Stimulated activated CD4-positive, alpha-beta T cell treated with anti-CD3 and anti-CD28 coated beads, Interleukin-12 subunit alpha, Interleukin-12 subunit beta, amount 100 ng/mL, for 48 hours (primary cell): ENCODE results near the gene PTPRN2.

Source experiments
- DNase-seq, 3 donors: peaks; one replicate each; pipeline ENCODE4 v3.0.0-alpha.2; 2020; ENCODE audit warnings: low read depth in 2 of 3, low spot score in 1 of 3

The PTPRN2 gene

GRCh38 chr7:157719008-157719682, 868.5 kb downstream of the PTPRN2 start:
- no peak for DNase-seq

DNA sequence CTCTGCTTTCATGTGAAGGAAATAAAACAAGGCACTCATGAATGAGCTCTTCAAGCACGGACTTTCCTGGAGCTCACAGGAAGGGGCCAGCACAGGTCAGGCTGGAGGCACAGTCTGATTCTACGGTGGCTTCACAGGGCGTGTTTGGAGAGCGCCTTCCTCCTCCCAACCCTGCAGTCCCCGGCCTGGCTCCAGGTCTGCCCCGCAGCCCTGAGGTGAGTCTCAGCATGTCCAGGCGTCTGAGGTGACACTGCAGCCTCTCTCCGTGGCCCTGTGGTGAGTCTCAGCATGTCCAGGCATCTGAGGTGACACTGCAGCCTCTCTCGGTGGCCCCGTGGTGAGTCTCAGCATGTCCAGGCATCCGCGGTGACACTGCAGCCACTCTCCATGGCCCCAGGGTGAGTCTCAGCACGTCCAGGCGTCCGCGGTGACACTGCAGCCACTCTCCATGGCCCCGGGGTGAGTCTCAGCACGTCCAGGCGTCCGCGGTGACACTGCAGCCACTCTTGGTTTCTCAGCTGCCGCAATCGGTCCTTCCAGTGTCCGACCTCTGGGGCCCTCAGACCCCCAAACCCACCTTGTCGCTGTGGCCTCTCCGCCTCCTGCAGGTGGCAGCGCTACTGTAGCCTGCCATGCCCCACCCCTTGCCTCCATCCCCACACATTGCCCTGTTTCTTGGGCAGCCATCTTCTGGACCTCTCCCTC, 869.2 kb downstream of the PTPRN2 start:
- no peak for DNase-seq

- no peak for DNase-seq
Observed at GRCh38 chr7:157717211-157718174, 870.1 kb downstream of the PTPRN2 start.

DNA sequence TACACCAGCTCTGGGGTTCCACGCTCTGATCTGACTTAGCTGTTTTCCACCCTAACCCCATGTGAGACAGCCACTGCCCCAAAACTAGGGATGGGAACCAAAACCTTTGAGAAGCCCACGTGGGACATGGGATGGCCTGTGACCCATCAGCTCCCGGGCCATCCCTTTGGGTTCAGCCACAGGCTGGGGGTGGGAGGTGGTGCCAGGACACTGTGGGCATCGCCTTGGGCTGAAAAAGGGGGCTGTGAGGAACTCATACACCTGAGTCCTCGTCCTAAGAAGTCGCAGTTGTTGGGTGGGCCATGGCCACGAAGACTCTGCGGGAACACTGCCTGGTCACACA, 871.7 kb downstream of the PTPRN2 start:
- DNase-seq: no peak

DNA sequence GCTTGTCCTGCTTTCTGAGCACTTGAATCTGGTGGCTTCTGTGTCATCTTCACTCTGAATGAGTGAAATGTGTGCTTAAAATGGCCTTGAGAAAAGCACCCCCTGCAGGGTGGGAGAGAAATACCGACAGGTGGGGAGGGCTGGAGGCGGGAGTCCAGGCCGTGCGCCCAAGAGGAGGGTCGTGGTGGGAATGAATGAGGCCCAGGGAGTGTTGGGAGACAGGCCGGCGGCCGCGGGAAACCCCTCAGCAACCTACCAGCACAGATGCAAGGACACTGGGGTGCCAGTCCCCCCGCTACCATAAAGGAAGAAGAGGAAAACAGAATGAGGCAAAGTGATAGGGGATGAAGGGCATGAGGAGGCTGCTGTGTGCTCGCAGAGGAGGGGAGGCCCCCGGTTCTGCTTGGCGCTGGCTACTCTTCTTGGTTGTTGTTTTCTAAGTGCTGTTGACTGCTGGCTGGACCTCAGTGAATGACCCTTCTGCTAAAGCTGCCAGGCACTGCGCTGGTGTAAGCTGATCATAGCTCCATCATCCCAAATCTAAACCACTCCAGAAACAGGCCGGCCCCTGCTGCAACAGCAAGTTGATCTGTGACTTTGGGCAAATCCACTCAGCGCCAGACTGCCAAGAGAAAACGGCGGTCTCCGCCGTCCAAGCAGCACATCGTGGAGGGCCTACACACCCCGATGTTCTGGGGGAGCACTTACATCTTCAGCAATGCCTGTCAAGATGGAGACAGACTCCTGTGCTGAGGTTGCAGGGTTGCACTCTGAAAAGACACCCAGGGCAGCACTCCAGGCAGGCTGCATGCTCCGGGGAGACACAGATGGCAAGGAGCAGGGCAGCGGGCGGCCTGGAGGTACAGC, 872.3 kb downstream of the PTPRN2 start:
- DNase-seq: no peak

GRCh38 chr7:157714166-157715070, 873.2 kb downstream of the PTPRN2 start:
- no peak for DNase-seq

DNA sequence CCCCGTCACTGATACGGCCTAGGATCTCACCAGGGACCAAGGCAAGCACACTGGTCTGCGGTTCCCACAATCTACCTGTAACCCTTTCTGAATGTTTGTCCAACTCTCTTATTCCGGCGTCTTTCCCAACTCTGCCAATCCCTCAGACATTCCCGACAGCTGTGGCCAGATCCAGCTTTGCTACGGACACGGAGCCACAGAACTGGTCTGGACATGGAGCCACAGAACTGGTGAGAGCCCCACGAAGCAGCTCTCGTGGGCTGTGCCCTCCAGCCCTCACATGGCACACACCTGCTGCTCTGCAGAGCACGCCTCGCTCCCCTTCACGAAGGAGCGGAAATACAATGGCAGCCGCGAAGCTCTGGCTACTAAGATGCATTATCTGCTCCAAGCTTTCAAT, 874.0 kb downstream of the PTPRN2 start:
- no peak for DNase-seq

- no peak for DNase-seq
Observed at GRCh38 chr7:157712666-157713235, 874.9 kb downstream of the PTPRN2 start.

DNA sequence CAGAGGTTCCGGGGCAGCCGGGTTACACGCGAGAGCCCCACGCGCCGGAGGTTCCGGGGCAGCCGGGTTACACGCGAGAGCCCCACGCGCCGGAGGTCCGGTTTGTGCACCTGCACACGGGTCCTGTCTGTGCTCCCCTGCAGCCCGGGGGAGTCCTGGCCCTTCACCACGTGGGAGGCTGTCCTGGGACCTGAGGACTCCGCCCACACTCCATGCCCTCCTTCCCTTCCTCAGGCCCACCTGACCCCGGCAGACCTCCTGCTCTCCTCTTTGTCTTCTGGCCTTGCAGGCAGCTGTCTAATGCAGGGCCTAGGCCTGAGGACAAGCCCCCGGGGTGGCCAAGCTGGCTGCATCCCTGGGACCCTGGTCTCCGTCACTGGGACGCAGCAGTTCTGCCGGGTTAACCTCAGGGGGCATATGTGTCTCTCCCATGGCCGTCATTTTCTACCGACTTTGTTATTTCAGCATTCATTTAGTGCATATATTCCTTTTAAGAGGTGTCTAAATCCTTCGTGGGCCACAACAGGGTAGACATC, 876.2 kb downstream of the PTPRN2 start:
- no peak for DNase-seq

DNA sequence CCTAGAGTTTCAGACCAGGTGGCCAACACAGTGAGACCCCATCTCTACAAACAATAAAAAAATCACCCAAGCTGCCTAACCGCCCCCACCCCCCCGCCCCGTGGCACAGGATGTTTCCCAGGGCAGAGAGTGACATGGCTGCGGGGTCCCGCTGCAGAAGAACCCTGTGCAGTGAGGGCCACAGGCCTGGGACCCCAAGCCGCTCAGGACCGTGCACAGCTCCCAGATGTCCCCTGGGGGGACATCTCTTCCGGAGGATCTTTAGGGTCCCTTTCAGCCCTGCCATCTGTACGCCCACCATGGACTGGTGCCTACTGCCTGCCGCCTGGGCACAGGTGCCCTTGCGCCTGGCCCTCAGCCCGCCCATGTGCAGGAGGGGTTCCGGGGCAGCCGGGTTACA, 877.2 kb downstream of the PTPRN2 start:
- no peak for DNase-seq

GRCh38 chr7:157709531-157710251, 877.9 kb downstream of the PTPRN2 start:
- no peak for DNase-seq

DNA sequence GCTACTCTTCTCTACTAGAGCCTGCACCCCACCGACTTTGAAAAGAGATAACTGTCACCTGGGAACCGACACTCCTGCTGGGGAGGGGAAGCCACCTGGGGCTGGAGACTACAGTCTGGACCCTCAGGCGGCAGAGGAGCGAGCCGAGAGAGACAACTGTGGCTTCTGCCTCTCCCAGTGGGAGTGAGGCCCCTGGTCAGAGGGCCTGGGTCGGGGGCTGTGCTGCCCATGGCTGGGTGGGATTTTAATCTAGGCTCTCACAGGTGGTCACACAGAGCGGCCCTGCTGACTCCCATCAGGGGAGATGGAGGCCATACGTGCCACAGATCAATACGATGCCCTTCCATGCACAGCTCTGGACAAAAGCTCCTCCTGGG, 878.7 kb downstream of the PTPRN2 start:
- no peak for DNase-seq

GRCh38 chr7:157707983-157708918, 879.4 kb downstream of the PTPRN2 start:
- DNase-seq: no peak

DNA sequence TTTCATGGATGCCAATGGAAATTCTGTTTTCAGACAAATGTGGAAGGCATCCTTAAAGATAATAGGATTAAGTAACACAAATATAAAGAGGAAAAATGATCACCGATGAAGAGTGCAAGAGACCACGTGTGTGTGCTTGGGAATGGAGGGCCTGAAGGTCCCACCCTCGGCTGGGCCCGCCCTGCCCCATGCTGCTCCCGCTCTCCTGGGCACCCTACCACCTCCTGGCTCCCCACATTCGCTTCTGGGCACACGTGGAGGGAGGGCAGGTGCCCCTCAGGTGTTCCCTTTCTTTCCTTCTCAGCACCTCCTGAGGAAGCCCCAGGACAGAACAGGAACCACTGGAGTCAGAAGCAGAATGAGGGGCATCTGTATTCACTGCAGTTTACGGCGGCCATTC, 883.3 kb downstream of the PTPRN2 start:
- no peak for DNase-seq

DNA sequence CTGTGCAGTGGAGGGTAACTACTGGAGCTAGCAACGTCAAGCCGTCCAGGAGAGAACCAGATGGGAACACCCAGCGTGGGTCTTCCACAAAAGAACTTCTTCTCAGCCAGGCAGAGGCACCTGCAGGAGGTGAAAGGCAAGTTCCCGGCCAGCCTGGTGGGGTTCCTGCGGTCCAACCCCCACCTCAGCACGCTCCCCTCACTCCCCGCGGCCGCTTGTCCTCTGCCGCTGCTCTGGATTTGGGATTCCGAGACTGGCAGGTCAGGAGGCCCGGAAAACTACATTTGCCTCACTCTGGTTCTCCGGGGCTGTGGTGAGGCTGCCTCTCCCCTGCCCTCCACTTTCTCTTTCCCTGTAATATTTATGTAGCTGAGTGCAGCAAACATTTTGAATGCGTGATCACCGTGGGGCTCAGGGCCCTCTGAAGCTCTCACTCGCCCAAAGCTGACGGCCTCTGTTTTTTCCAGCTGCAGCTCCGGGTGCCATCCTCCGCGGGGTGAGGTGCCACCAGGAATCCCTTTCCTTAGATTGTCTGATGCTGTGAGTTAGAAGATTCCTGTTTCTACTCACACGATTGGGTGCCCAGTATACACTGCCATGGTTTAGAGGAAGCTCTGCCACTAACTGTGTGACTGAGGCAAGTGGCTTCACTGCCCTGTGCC, 884.0 kb downstream of the PTPRN2 start:
- DNase-seq: no peak

- no peak for DNase-seq
Observed at GRCh38 chr7:157703131-157703530, 884.5 kb downstream of the PTPRN2 start.
